IPS DF 6.9 (cell line): ENCODE results near the gene QRFPR.
"Not testable (repeated sequence)": the region's sequence is repeated elsewhere in the genome, so short reads cannot be mapped to it uniquely, and the experiment has no call there.

Experiments used
- DNase-seq: peaks from one replicate; pipeline ENCODE4 v3.0.0-alpha.2; 2013; ENCODE audit warnings: low read depth, low spot score
- H3K27ac ChIP-seq: one replicate; pipeline ENCODE4 v1.5.1; 2013; ENCODE audit warnings: low read length, control low read depth
- H3K27me3 ChIP-seq: 2 replicates; pipeline ENCODE4 v1.6.1; 2013; ENCODE audit warnings: mild to moderate bottlenecking, low read length; ENCODE audit not compliant: control insufficient read depth, insufficient read depth
- H3K36me3 ChIP-seq: 2 replicates; pipeline ENCODE4 v1.6.1; 2013; ENCODE audit warnings: low read length; ENCODE audit not compliant: control insufficient read depth, insufficient read depth
- H3K4me1 ChIP-seq: 2 replicates; pipeline ENCODE4 v1.6.1; 2013; ENCODE audit warnings: low read length; ENCODE audit not compliant: control insufficient read depth, insufficient read depth
- H3K4me3 ChIP-seq: 2 replicates; pipeline ENCODE4 v1.5.1; 2013; ENCODE audit warnings: mild to moderate bottlenecking, low read length
- H3K9me3 ChIP-seq: 2 replicates; pipeline ENCODE4 v1.6.1; 2013; ENCODE audit warnings: low read length, inconsistent platforms; ENCODE audit not compliant: control insufficient read depth, insufficient read depth
- WGBS: extraction: QIAGEN DNeasy Blood & Tissue Kit; methylation state at CpG from one replicate; pipeline ENCODE4 v1.1.7; 2013; ENCODE audit warnings: mixed read lengths, missing lambda C conversion rate; ENCODE audit not compliant: insufficient read length, insufficient coverage; 5-methylcytosine and 5-hydroxymethylcytosine counted together

The QRFPR gene

GRCh38 chr4:121340247-121340646 is 40.6 kb downstream of the QRFPR start:
- Histone ChIP-seq H3K27ac (no peak overlapping the region), H3K4me3 (no peak overlapping the region), H3K27me3 (no peaks in the 10 kb centered on the region), H3K4me1 (peaks cover 2% of the 10 kb centered on the region; the same call in 1 of the 2 replicates), H3K9me3 (no peaks in the 10 kb centered on the region), H3K36me3 (no peaks in the 10 kb centered on the region)
- WGBS = no CpG with 5 or more reads among the region's 2 CpGs
- DNase-seq = no peak

GRCh38 chr4:121339824-121340223 is 41.0 kb downstream of the QRFPR start:
- no peak overlapping the region for H3K27ac ChIP-seq
- no peak overlapping the region for H3K4me3 ChIP-seq
- no peaks in the 10 kb centered on the region for H3K36me3 ChIP-seq
- H3K9me3 ChIP-seq = no peaks in the 10 kb centered on the region
- no peaks in the 10 kb centered on the region for H3K27me3 ChIP-seq
- no peak for DNase-seq
- no CpG with 5 or more reads among the region's 2 CpGs for WGBS
- peaks cover 2% of the 10 kb centered on the region; the same call in 1 of the 2 replicates for H3K4me1 ChIP-seq

GRCh38 chr4:121339307-121339706 is 41.5 kb downstream of the QRFPR start:
- no peak for DNase-seq
- Histone ChIP-seq H3K27ac (no peak overlapping the region), H3K4me3 (no peak overlapping the region), H3K4me1 (peaks cover 2% of the 10 kb centered on the region; the same call in 1 of the 2 replicates), H3K9me3 (no peaks in the 10 kb centered on the region), H3K36me3 (no peaks in the 10 kb centered on the region), H3K27me3 (no peaks in the 10 kb centered on the region)
- no CpG with 5 or more reads among the region's 2 CpGs for WGBS

GRCh38 chr4:121338518-121338917 is 42.3 kb downstream of the QRFPR start:
- Histone ChIP-seq H3K4me1 (peaks cover 2% of the 10 kb centered on the region; the same call in 1 of the 2 replicates), H3K4me3 (no peak overlapping the region), H3K27ac (no peak overlapping the region), H3K36me3 (no peaks in the 10 kb centered on the region), H3K27me3 (no peaks in the 10 kb centered on the region), H3K9me3 (no peaks in the 10 kb centered on the region)
- WGBS = 100% methylated on average over 2 of the region's 7 CpGs
- DNase-seq = no peak

GRCh38 chr4:121336706-121337105 is 44.1 kb downstream of the QRFPR start:
- Histone ChIP-seq H3K4me1 (no peaks in the 10 kb centered on the region), H3K4me3 (no peak overlapping the region), H3K27me3 (no peaks in the 10 kb centered on the region), H3K36me3 (no peaks in the 10 kb centered on the region), H3K9me3 (no peaks in the 10 kb centered on the region), H3K27ac (no peak overlapping the region)
- no CpG with 5 or more reads among the region's 2 CpGs for WGBS
- DNase-seq = no peak

GRCh38 chr4:121330180-121330665 is 50.6 kb downstream of the QRFPR start:
- H3K27ac ChIP-seq = no peak overlapping the region
- H3K27me3 ChIP-seq = no peaks in the 10 kb centered on the region
- H3K9me3 ChIP-seq = no peaks in the 10 kb centered on the region
- H3K36me3 ChIP-seq = no peaks in the 10 kb centered on the region
- no peak overlapping the region for H3K4me3 ChIP-seq
- no peaks in the 10 kb centered on the region for H3K4me1 ChIP-seq
- DNase-seq = no peak
- no CpG with 5 or more reads among the region's 4 CpGs for WGBS

GRCh38 chr4:121326597-121326996 is 54.2 kb downstream of the QRFPR start:
- WGBS = no CpG with 5 or more reads among the region's 1 CpG
- DNase-seq = no peak

GRCh38 chr4:121324331-121324730 is 56.5 kb downstream of the QRFPR start:
- Histone ChIP-seq H3K27me3 (no peaks in the 10 kb centered on the region), H3K4me3 (no peak overlapping the region), H3K36me3 (no peaks in the 10 kb centered on the region), H3K27ac (no peak overlapping the region), H3K4me1 (no peaks in the 10 kb centered on the region), H3K9me3 (no peaks in the 10 kb centered on the region)
- no CpG with 5 or more reads among the region's 3 CpGs for WGBS
- DNase-seq = no peak

More at GRCh38 chr4:121326597-121326996, 54.2 kb downstream of the QRFPR start:
- Histone ChIP-seq H3K4me3 (no peak overlapping the region), H3K27ac (no peak overlapping the region), H3K9me3 (no peaks in the 10 kb centered on the region), H3K4me1 (no peaks in the 10 kb centered on the region), H3K36me3 (no peaks in the 10 kb centered on the region), H3K27me3 (no peaks in the 10 kb centered on the region)

GRCh38 chr4:121321466-121321865 is 59.4 kb downstream of the QRFPR start:
- DNase-seq = no peak
- no CpG with 5 or more reads among the region's 3 CpGs for WGBS

GRCh38 chr4:121316091-121316490 is 64.7 kb downstream of the QRFPR start:
- Histone ChIP-seq H3K27ac (no peak overlapping the region), H3K36me3 (no peaks in the 10 kb centered on the region), H3K4me1 (no peaks in the 10 kb centered on the region), H3K4me3 (no peak overlapping the region), H3K27me3 (no peaks in the 10 kb centered on the region), H3K9me3 (no peaks in the 10 kb centered on the region)
- 100% methylated on average over 1 of the region's 2 CpGs for WGBS
- DNase-seq = no peak

More at GRCh38 chr4:121321466-121321865, 59.4 kb downstream of the QRFPR start:
- H3K27me3 ChIP-seq = no peaks in the 10 kb centered on the region
- no peaks in the 10 kb centered on the region for H3K4me1 ChIP-seq
- H3K36me3 ChIP-seq = no peaks in the 10 kb centered on the region
- H3K9me3 ChIP-seq = no peaks in the 10 kb centered on the region
- no peak overlapping the region for H3K4me3 ChIP-seq
- H3K27ac ChIP-seq = no peak overlapping the region

GRCh38 chr4:121313430-121313829 is 67.4 kb downstream of the QRFPR start:
- not testable (repeated sequence) for DNase-seq
- WGBS = no CpG with 5 or more reads among the region's 2 CpGs

More at GRCh38 chr4:121313430-121313829, 67.4 kb downstream of the QRFPR start:
- H3K9me3 ChIP-seq, H3K4me1 ChIP-seq, H3K27ac ChIP-seq, H3K4me3 ChIP-seq, H3K36me3 ChIP-seq, H3K27me3 ChIP-seq: not testable (repeated sequence)
